B cell (primary cell): ENCODE results near the gene FMOD. TPM values are rescaled to one million over a fixed set of nuclear protein-coding genes. Genes with fewer than 3 reads are reported as not detected.

ENCODE experiments used
- ATAC-seq: fragments of 200-7000 bp; cut with Tn5 transposase; one replicate; pipeline ENCODE4 v1.10.0; 2021; ENCODE audit warnings: low read depth, mild to moderate bottlenecking, moderate number of reproducible peaks, moderate library complexity
- CTCF ChIA-PET: fragments of 350-600 bp; sonication (Branson Sonifier 250); formaldehyde crosslinking; loops from one replicate; lab custom pipeline; 2021; ENCODE audit warnings: antibody characterized with exemption, inconsistent platforms; lab: Charles Lee
- POLR2A ChIA-PET: fragments of 350-600 bp; sonication (Branson Sonifier 250); formaldehyde crosslinking; loops from one replicate; lab custom pipeline; 2021; ENCODE audit warnings: antibody characterized with exemption; lab: Charles Lee
- DNase-seq: peaks from one replicate; pipeline ENCODE4 v3.0.0; 2013
- H2AFZ ChIP-seq: 2 replicates; pipeline ENCODE4 v1.6.1; 2012; ENCODE audit warnings: mild to moderate bottlenecking, low read depth, low read length; ENCODE audit not compliant: insufficient read depth, poor library complexity, severe bottlenecking
- H3K27ac ChIP-seq, 2 donors: 1 replicate in 1 of 2; 2 replicates in 1 of 2; pipeline ENCODE4 v1.5.1; 2012 to 2013; ENCODE audit warnings: low read length in 2 of 2, mild to moderate bottlenecking in 2 of 2, moderate library complexity in 1 of 2
- H3K27me3 ChIP-seq, 4 experiments: fragments of 200-600 bp in 1 of 4; sonication (generic) in 1 of 4; replicated peaks in 1 of 4; 1 replicate in 2 of 4; 2 replicates in 2 of 4; pipeline versions ENCODE4 v1.6.1 to v1.7.0; 2013 to 2016; ENCODE audit warnings: low read length in 3 of 4, mild to moderate bottlenecking in 2 of 4, mixed read lengths in 1 of 4, moderate library complexity in 1 of 4; ENCODE audit not compliant: insufficient read depth in 4 of 4, control insufficient read depth in 3 of 4; ENCODE audit errors: control extremely low read depth in 1 of 4
- H3K36me3 ChIP-seq, 2 experiments: replicated peaks in 1 of 2; 1 replicate in 1 of 2; 2 replicates in 1 of 2; pipeline versions ENCODE4 v1.6.1 to v1.7.1; 2013; ENCODE audit warnings: low read length in 1 of 2; ENCODE audit not compliant: insufficient read depth in 2 of 2, control insufficient read depth in 1 of 2; ENCODE audit errors: control extremely low read depth in 1 of 2, extremely low read depth in 1 of 2
- H3K4me1 ChIP-seq, 2 donors: fragments of 200-600 bp in 1 of 2; sonication (generic) in 1 of 2; 1 replicate in 1 of 2; 2 replicates in 1 of 2; pipeline versions ENCODE4 v1.5.1 to v1.6.1; 2013 to 2017; ENCODE audit warnings: low read length in 2 of 2; ENCODE audit not compliant: control insufficient read depth in 2 of 2, insufficient read depth in 2 of 2
- H3K4me2 ChIP-seq: replicated peaks from 2 replicates; pipeline ENCODE3; 2012; ENCODE audit warnings: mild to moderate bottlenecking, low read depth, low read length; ENCODE audit not compliant: poor library complexity, severe bottlenecking
- H3K4me3 ChIP-seq, 5 experiments: fragments of 200-600 bp in 1 of 5; sonication (generic) in 1 of 5; 1 replicate in 3 of 5; 2 replicates in 2 of 5; pipeline versions ENCODE4 v1.5.1 to v1.7.0; 2011 to 2016; ENCODE audit warnings: low read length in 4 of 5, mild to moderate bottlenecking in 4 of 5, low read depth in 2 of 5, control low read depth in 1 of 5, moderate library complexity in 1 of 5; ENCODE audit not compliant: insufficient read depth in 1 of 5; ENCODE audit errors: control extremely low read depth in 1 of 5, extremely low read depth in 1 of 5
- H3K79me2 ChIP-seq: fragments of 200-600 bp; sonication (generic); one replicate; pipeline ENCODE4 v1.6.0; 2016; ENCODE audit warnings: low read length; ENCODE audit not compliant: control insufficient read depth, insufficient read depth
- H3K9ac ChIP-seq: fragments of 200-600 bp; sonication (generic); 2 replicates; pipeline ENCODE4 v1.6.1; 2017; ENCODE audit warnings: mild to moderate bottlenecking, low read length, moderate library complexity
- H3K9me3 ChIP-seq, 3 donors: one replicate each; pipeline versions ENCODE4 v1.6.1 to v1.7.1; 2013; ENCODE audit warnings: low read length in 2 of 3; ENCODE audit not compliant: control insufficient read depth in 2 of 3, insufficient read depth in 1 of 3; ENCODE audit errors: control extremely low read depth in 1 of 3
- H4K20me1 ChIP-seq: 2 replicates; pipeline ENCODE4 v1.6.0; 2012; ENCODE audit warnings: mild to moderate bottlenecking, low read length; ENCODE audit not compliant: insufficient read depth, control insufficient read depth, poor library complexity, severe bottlenecking
- H3K27ac Mint-ChIP-seq: one replicate; pipeline ENCODE4 v1.8.0; 2021; ENCODE audit warnings: mixed read lengths
- H3K27me3 Mint-ChIP-seq: one replicate; pipeline ENCODE4 v1.8.0; 2021; ENCODE audit warnings: mixed read lengths
- H3K4me1 Mint-ChIP-seq: one replicate; pipeline ENCODE4 v1.8.0; 2021; ENCODE audit warnings: mixed read lengths
- H3K4me3 Mint-ChIP-seq: one replicate; pipeline ENCODE4 v1.8.0; 2021; ENCODE audit warnings: mixed read lengths
- H3K9me3 Mint-ChIP-seq: one replicate; pipeline ENCODE4 v1.8.0; 2022; ENCODE audit warnings: mixed read lengths; ENCODE audit not compliant: insufficient read depth
- EZH2 ChIP-seq: IDR thresholded peaks from 2 replicates; pipeline ENCODE4 v1.6.1; 2012; ENCODE audit warnings: borderline replicate concordance, low read depth, mild to moderate bottlenecking, moderate library complexity, low read length; ENCODE audit not compliant: insufficient read depth, poor library complexity, severe bottlenecking
- WGBS: methylation state at CpG from one replicate; pipeline ENCODE4 v1.1.5; 2013; ENCODE audit warnings: missing lambda C conversion rate; ENCODE audit not compliant: insufficient coverage; 5-methylcytosine and 5-hydroxymethylcytosine counted together
- intact Hi-C: fragments of 100-400 bp; cut with micrococcal nuclease; formaldehyde crosslinking; loops from one replicate; pipeline ENCODE4 v1.10.0; 2022
- polyA plus RNA-seq: library from polyadenylated mRNA; depleted of rRNA; stranded (reverse); fragments of >200 nt; gene quantifications from 2 replicates; pipeline ENCODE4 v1.2.3, GENCODE V29; 2012
- total RNA-seq, 2 donors: library from RNA; stranded (reverse); fragments of 120-200 nt in 1 of 2; gene quantifications; 1 replicate in 1 of 2; 2 replicates in 1 of 2; pipeline versions ENCODE4 v1.2.3 to v1.2.4, GENCODE V29; 2013 to 2022
- TF ChIP-seq, protein P1 (sequence below): fragments of 200-600 bp; IDR thresholded peaks from one replicate; pipeline ENCODE4 v1.8.0; 2022; ENCODE audit warnings: antibody characterized with exemption, mild to moderate bottlenecking

FMOD gene
- total and polyA plus RNA-seq, 2 donors (not counting 1 experiment from before 2014, with no cell fraction given) = not detected

DNA sequence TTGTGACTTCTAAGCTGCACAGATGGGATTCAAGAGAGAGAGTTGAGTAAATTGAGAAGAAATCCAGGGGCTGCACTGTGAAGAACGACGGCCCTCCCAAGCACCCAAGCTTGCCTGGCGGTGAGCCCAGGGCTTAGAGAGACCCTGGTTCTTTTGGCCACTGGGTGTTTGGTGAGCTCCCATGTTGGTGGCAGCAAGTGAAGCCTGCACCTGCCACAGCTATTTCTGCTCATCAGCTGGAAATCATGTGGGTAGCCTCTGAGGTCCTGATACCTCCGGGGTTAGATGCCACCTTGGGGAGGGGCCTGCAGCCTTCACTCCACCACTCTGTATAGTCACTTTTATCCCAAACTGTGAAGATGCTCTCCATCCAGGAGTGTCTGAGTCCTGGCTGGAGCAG, 51.8 kb downstream of the FMOD start:
- peak; percentile 79 for DNase-seq
- H3K4me2 ChIP-seq = peak overlapping the region; percentile 60
- peak overlapping the region; percentile 45 for H3K9ac ChIP-seq
- TF ChIP-seq EZH2 = no peak
- TF ChIP-seq, protein P1, sequence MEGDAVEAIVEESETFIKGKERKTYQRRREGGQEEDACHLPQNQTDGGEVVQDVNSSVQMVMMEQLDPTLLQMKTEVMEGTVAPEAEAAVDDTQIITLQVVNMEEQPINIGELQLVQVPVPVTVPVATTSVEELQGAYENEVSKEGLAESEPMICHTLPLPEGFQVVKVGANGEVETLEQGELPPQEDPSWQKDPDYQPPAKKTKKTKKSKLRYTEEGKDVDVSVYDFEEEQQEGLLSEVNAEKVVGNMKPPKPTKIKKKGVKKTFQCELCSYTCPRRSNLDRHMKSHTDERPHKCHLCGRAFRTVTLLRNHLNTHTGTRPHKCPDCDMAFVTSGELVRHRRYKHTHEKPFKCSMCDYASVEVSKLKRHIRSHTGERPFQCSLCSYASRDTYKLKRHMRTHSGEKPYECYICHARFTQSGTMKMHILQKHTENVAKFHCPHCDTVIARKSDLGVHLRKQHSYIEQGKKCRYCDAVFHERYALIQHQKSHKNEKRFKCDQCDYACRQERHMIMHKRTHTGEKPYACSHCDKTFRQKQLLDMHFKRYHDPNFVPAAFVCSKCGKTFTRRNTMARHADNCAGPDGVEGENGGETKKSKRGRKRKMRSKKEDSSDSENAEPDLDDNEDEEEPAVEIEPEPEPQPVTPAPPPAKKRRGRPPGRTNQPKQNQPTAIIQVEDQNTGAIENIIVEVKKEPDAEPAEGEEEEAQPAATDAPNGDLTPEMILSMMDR = no peak
- H3K4me1 ChIP-seq = peaks cover 87 to 100% of the 10 kb centered on the region in 2 donors
- H2AFZ ChIP-seq = peak overlapping the region; percentile 29
- Mint-ChIP-seq H3K9me3 (no peaks in the 10 kb centered on the region), H3K27ac (peak overlapping the region; percentile 93), H3K4me1 (peaks cover 91% of the 10 kb centered on the region), H3K4me3 (peak overlapping the region; percentile 68), H3K27me3 (no peaks in the 10 kb centered on the region)
- H3K9me3 ChIP-seq = no peaks in the 10 kb centered on the region
- peak overlapping the region; percentile 76 to 87 for H3K27ac ChIP-seq
- H3K27me3 ChIP-seq = no peaks in the 10 kb centered on the region
- ChIA-PET POLR2A (interaction anchor here (0.6 to 6.9 kb wide), 12 partner anchors 9 to 174 kb away, joined by 3 to 100 read pairs (median 8); partner anchors contain the start of gene BTG2), CTCF (interaction anchor here (1.2 to 4.2 kb wide), 10 partner anchors 10 to 189 kb away, joined by 3 to 80 read pairs (median 14); no protein-coding TSS in a partner anchor)
- H3K79me2 ChIP-seq = peaks cover 45% of the 10 kb centered on the region
- intact Hi-C loops = loop anchor here (1.0 kb wide), 1 partner anchor 8 kb away; no protein-coding TSS in a partner anchor
- no peaks in the 10 kb centered on the region for H4K20me1 ChIP-seq
- 4% methylated on average over 4 of the region's 4 CpGs for WGBS
- no peaks in the 10 kb centered on the region for H3K36me3 ChIP-seq
- peak overlapping the region in 3 of 5 experiments; percentile 4 to 26 (median 5) for H3K4me3 ChIP-seq
- ATAC-seq = peak; percentile 70

GRCh38 chr1:203296460-203297073, 54.4 kb downstream of the FMOD start:
- no peak for ATAC-seq
- Mint-ChIP-seq H3K27ac (peak overlapping the region; percentile 92), H3K27me3 (no peaks in the 10 kb centered on the region), H3K9me3 (no peaks in the 10 kb centered on the region), H3K4me1 (peaks cover 85% of the 10 kb centered on the region), H3K4me3 (peak overlapping the region; percentile 60)
- Histone ChIP-seq H3K9ac (peak overlapping the region; percentile 17), H2AFZ (peak overlapping the region; percentile 8), H3K27ac (peak overlapping the region; percentile 77 to 81), H3K4me1 (peaks cover 75 to 92% of the 10 kb centered on the region in 2 donors), H3K27me3 (no peaks in the 10 kb centered on the region), H4K20me1 (no peaks in the 10 kb centered on the region), H3K4me2 (peak overlapping the region; percentile 51), H3K79me2 (peaks cover 32% of the 10 kb centered on the region), H3K4me3 (peak overlapping the region in 1 of 5 experiments; percentile 11), H3K9me3 (no peaks in the 10 kb centered on the region), H3K36me3 (no peaks in the 10 kb centered on the region)
- peak; percentile 46 for DNase-seq
- POLR2A ChIA-PET = interaction anchor here (1.0 to 6.9 kb wide), 10 partner anchors 8 to 31 kb away, joined by 3 to 100 read pairs (median 12); partner anchors contain the start of gene BTG2
- CTCF ChIA-PET = interaction anchor here (1.4 to 37.7 kb wide), 7 partner anchors 15 to 192 kb away, joined by 5 to 1776 read pairs (median 10); partner anchors contain the start of genes BTG2 and FMOD
- intact Hi-C loops = loop anchor here (1.0 kb wide), 1 partner anchor 9 kb away; the partner anchor contains the start of gene BTG2
- TF ChIP-seq, protein P1 = no peak
- WGBS = 72% methylated on average over 7 of the region's 7 CpGs
